Activated naive CD4-positive, alpha-beta T cell treated with anti-CD3 and anti-CD28 coated beads for 36 hours (primary cell): Measurements from ENCODE around the gene SPHK2. TPM values are rescaled to one million over a fixed set of nuclear protein-coding genes. Genes with fewer than 3 reads are reported as not detected.

Source experiments
- CTCF ChIA-PET: fragments of 350-600 bp; sonication (Branson Sonifier 250); formaldehyde crosslinking; loops from one replicate; lab custom pipeline; 2021; ENCODE audit warnings: antibody characterized with exemption; lab: Charles Lee
- DNase-seq: peaks from one replicate; pipeline ENCODE4 v3.0.0-alpha.2; 2020
- H3K27ac Mint-ChIP-seq: one replicate; pipeline ENCODE4 v1.8.0; 2021; ENCODE audit warnings: mild to moderate bottlenecking, mixed read lengths
- H3K27me3 Mint-ChIP-seq: one replicate; pipeline ENCODE4 v1.8.0; 2021; ENCODE audit warnings: low read depth, mixed read lengths
- H3K36me3 Mint-ChIP-seq: one replicate; pipeline ENCODE4 v1.8.0; 2021; ENCODE audit warnings: low read depth, mixed read lengths
- H3K4me1 Mint-ChIP-seq: one replicate; pipeline ENCODE4 v1.8.0; 2021; ENCODE audit warnings: low read depth, mixed read lengths
- H3K4me3 Mint-ChIP-seq: one replicate; pipeline ENCODE4 v1.8.0; 2021; ENCODE audit warnings: mild to moderate bottlenecking, moderate library complexity, mixed read lengths
- H3K9me3 Mint-ChIP-seq: one replicate; pipeline ENCODE4 v1.8.0; 2021; ENCODE audit warnings: mixed read lengths
- intact Hi-C: fragments of 100-400 bp; cut with micrococcal nuclease; formaldehyde crosslinking; loops from one replicate; pipeline ENCODE4 v1.15.1; 2023
- total RNA-seq, 2 experiments: library from RNA; stranded (reverse); gene quantifications; one replicate each; pipeline ENCODE4 v1.2.3, GENCODE V29; 2021

Gene SPHK2
- total RNA-seq, 2 experiments from 2014 or later: 20.1 to 20.6 TPM

DNA sequence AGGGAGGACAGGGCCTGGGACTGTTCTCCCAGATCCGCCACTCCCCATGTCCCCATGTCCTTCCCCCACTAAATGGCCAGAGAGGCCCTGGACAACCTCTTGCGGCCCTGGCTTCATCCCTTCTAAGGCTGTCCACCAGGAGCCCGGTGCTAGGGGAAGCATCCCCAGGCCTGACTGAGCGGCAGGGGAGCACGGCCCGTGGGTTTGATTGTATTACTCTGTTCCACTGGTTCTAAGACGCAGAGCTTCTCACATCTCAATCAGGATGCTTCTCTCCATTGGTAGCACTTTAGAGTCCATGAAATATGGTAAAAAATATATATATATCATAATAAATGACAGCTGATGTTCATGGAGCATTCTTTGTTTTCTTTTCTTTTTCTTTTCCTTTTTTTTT lies 11.9 kb upstream of the SPHK2 start:
- DNase-seq: no peak
- Mint-ChIP-seq H3K36me3 (no peaks in the 10 kb centered on the region), H3K4me3 (no peak overlapping the region), H3K27ac (no peak overlapping the region), H3K4me1 (peaks cover 2% of the 10 kb centered on the region), H3K27me3 (no peaks in the 10 kb centered on the region), H3K9me3 (no peaks in the 10 kb centered on the region)
- CTCF ChIA-PET: interaction anchor here (0.6 to 5.4 kb wide), 6 partner anchors 18 to 840 kb away, joined by 3 to 24 read pairs (median 6); no protein-coding TSS in a partner anchor
- intact Hi-C loops: no loop called here

DNA sequence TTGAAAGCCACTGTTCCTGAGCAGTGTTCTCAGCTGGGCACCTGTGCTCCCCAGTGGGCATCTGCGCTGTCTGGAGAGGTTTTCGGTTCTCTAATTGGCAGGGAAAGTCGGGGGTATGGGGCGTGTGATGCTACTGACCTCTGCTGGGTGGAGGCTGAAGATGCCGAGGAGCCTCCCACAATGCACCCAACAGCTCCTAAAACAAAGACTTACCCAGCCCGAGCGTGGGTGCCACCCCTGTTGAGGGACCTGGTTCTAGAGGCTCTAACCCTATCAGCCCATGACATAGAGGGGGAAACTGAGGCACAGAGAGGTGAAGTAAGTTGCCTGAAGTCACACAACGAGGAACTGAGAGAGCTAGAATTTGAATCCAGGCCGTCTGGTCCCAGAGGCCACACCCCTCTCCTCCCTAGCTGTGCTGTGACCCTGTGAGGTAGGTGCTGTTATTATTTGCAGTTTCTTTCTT lies 10.5 kb upstream of the SPHK2 start:
- Mint-ChIP-seq H3K27me3 (no peaks in the 10 kb centered on the region), H3K9me3 (no peaks in the 10 kb centered on the region), H3K27ac (no peak overlapping the region), H3K4me3 (no peak overlapping the region), H3K4me1 (peaks cover 2% of the 10 kb centered on the region), H3K36me3 (peaks cover 3% of the 10 kb centered on the region)
- peak; percentile 64 for DNase-seq
- intact Hi-C loops: loop anchor here (1.0 to 2.0 kb wide), 3 partner anchors 24 to 120 kb away; no protein-coding TSS in a partner anchor
- CTCF ChIA-PET: interaction anchor here (0.6 to 5.4 kb wide), 12 partner anchors 8 to 121 kb away, joined by 3 to 24 read pairs (median 6); no protein-coding TSS in a partner anchor

DNA sequence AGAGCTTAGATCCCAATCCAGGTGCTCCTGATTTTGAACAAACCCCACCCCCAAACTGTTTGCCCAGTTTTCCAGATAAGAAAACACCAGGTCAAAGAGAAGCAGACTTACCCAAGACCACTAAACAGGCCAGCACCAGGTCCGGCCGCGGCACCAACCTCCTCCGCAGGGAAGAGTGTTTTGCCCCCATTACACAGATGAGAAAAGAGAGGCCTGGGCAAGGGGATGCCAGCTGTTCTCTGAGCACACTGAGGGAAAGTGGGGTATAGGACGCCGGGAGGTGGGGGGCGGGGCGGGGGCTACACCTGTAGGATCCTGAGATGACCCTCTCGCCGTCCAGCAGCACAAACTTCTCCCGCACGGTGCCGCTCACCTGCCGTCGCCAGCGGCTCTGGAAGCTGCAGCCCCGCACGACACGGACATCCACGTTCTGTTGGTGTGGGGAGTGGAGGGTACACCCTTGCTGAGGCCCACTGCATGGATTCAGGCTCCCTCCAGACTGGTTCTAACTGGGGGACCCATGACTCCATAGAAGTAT lies 9.7 kb upstream of the SPHK2 start:
- no peak for DNase-seq
- CTCF ChIA-PET: interaction anchor here (0.6 to 5.4 kb wide), 9 partner anchors 23 to 122 kb away, joined by 3 to 24 read pairs (median 6); no protein-coding TSS in a partner anchor
- H3K36me3 Mint-ChIP-seq: peaks cover 4% of the 10 kb centered on the region
- no peaks in the 10 kb centered on the region for H3K9me3 Mint-ChIP-seq
- H3K27me3 Mint-ChIP-seq: no peaks in the 10 kb centered on the region
- intact Hi-C loops: loop anchor here (2.0 kb wide), 1 partner anchor 25 kb away; no protein-coding TSS in a partner anchor
- no peak overlapping the region for H3K4me3 Mint-ChIP-seq
- no peak overlapping the region for H3K27ac Mint-ChIP-seq
- peaks cover 2% of the 10 kb centered on the region for H3K4me1 Mint-ChIP-seq

GRCh38 chr19:48611872-48612271 lies 7.4 kb upstream of the SPHK2 start:
- Mint-ChIP-seq H3K27me3 (no peaks in the 10 kb centered on the region), H3K9me3 (no peaks in the 10 kb centered on the region), H3K27ac (no peak overlapping the region), H3K36me3 (peaks cover 20% of the 10 kb centered on the region), H3K4me1 (peaks cover 13% of the 10 kb centered on the region), H3K4me3 (no peak overlapping the region)
- no peak for DNase-seq
- CTCF ChIA-PET: no interaction called here
- intact Hi-C loops: no loop called here

- Mint-ChIP-seq H3K4me1 (peaks cover 21% of the 10 kb centered on the region), H3K27ac (no peak overlapping the region), H3K4me3 (no peak overlapping the region), H3K9me3 (no peaks in the 10 kb centered on the region), H3K36me3 (peaks cover 34% of the 10 kb centered on the region), H3K27me3 (no peaks in the 10 kb centered on the region)
- intact Hi-C loops: no loop called here
- no peak for DNase-seq
- CTCF ChIA-PET: no interaction called here
Measured at GRCh38 chr19:48613024-48613851, 6.1 kb upstream of the SPHK2 start.

- no peak for DNase-seq
- Mint-ChIP-seq H3K36me3 (peaks cover 41% of the 10 kb centered on the region), H3K4me3 (no peak overlapping the region), H3K27ac (peak overlapping the region; percentile 50), H3K4me1 (peaks cover 22% of the 10 kb centered on the region), H3K9me3 (no peaks in the 10 kb centered on the region), H3K27me3 (no peaks in the 10 kb centered on the region)
- intact Hi-C loops: no loop called here
- CTCF ChIA-PET: no interaction called here
Measured at GRCh38 chr19:48613852-48614435, 5.4 kb upstream of the SPHK2 start.

DNA sequence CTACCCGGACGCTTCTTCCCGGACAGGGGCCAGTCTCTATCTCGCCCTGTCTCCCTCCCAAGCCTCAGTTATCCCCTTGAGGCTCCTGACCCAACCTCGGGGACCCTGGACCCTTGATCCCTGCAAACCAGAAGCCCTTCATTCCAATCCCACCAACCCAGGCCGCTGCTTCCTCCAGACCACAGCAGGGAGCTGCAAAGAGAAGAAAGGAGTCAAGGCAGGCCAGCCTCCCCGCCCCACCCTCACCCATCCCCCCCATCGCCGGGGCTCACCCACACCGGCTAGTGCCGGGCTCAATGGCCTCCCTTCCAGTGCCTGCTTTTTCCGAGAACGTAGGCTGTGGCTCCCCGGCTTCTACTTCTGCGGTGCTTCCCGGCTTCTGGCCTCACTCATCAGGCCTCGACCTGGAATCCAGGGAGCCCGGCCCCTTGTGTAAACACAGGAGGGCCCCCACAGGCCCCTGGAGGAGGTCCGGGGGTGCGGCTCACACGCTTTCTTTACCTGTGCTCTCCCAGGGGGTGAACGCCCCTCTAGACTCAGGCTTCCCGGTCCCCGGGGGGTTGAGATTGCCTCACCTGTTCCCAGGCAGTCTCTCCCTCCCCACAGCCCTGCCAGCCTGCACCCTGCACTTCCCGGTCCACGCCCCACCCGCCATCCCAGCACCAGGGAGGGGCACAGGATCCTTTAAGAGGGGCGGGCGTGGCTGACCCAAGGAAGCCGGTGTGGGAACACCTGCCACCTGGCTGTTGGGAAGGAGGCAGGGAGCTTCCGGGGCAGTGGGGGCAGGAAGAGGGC lies 4.7 kb upstream of the SPHK2 start, which contains the start of gene FAM83E:
TSS of gene FAM83E (minus strand) at position 641 of the 795 bp plus-strand sequence. CDS start 1,704 bp downstream, outside the sequence.
- CTCF ChIA-PET: no interaction called here
- intact Hi-C loops: no loop called here
- peaks cover 24% of the 10 kb centered on the region for H3K4me1 Mint-ChIP-seq
- no peaks in the 10 kb centered on the region for H3K9me3 Mint-ChIP-seq
- H3K27ac Mint-ChIP-seq: peak within 1 kb of the TSS; percentile 50
- no peaks in the 10 kb centered on the region for H3K27me3 Mint-ChIP-seq
- DNase-seq: no peak
- peak within 1 kb of the TSS; percentile 39 for H3K4me3 Mint-ChIP-seq
- peaks cover 45% of the 10 kb centered on the region for H3K36me3 Mint-ChIP-seq

GRCh38 chr19:48615231-48616040 lies 3.9 kb upstream of the SPHK2 start:
- Mint-ChIP-seq H3K4me1 (peaks cover 32% of the 10 kb centered on the region), H3K4me3 (peak overlapping the region; percentile 39), H3K9me3 (no peaks in the 10 kb centered on the region), H3K27me3 (no peaks in the 10 kb centered on the region), H3K36me3 (peaks cover 48% of the 10 kb centered on the region), H3K27ac (no peak overlapping the region)
- no peak for DNase-seq
- CTCF ChIA-PET: no interaction called here
- intact Hi-C loops: no loop called here

DNA sequence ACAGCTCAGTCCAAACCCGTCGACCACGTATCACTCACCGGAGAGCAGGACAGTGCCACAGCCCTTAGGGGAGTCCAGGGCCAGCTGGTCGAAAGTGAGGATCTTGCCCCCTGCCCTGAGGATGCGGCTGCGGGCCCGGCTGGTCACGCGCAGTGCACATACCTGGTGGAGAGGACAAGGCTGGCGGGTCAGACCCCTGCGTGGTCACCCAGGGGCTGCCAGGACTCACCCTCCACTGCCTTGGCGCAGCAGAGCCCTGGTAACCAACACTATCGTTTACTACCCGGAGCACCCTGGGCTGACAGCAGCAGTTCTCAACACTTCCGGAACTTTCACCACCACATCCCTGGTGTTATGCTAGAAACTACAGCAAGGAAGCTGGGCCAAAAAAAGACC lies 3.3 kb upstream of the SPHK2 start:
- intact Hi-C loops: no loop called here
- peak overlapping the region; percentile 99 for H3K4me3 Mint-ChIP-seq
- no peak overlapping the region for H3K27ac Mint-ChIP-seq
- no peak for DNase-seq
- CTCF ChIA-PET: interaction anchor here (1.2 kb wide), 1 partner anchor 29 kb away, joined by 3 read pairs; no protein-coding TSS in a partner anchor
- H3K36me3 Mint-ChIP-seq: peaks cover 48% of the 10 kb centered on the region
- no peaks in the 10 kb centered on the region for H3K27me3 Mint-ChIP-seq
- peaks cover 32% of the 10 kb centered on the region for H3K4me1 Mint-ChIP-seq
- H3K9me3 Mint-ChIP-seq: no peaks in the 10 kb centered on the region

DNA sequence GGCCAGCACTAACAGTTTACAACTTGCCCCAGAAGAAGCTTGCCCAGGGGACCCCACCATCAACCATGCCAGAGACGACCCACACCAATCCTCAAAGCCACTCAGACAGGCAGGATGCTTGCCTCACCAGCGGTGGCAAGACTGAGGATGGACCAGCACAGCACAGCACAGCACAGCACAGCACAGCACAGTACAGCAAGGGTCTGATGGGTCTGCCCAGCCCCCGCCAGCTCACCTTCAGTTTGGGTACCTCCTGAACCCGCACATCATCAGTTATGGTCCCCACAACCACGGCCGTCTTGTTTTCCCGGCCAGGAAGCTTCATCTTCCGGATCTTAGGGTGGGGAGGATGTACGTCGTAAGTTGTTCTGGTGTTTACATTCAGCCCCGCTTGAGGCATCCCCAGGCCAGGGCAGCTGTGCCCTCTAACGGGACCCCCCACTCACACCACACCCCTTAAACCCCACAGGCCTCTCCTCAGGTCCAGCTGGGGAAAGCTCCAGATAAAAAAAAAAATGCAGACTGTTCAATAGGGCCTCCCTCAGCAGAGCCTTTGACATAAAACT lies 2.7 kb upstream of the SPHK2 start:
- Mint-ChIP-seq H3K4me1 (peaks cover 36% of the 10 kb centered on the region), H3K27ac (peak overlapping the region; percentile 8), H3K9me3 (no peaks in the 10 kb centered on the region), H3K36me3 (peaks cover 51% of the 10 kb centered on the region), H3K4me3 (peak overlapping the region; percentile 99), H3K27me3 (no peaks in the 10 kb centered on the region)
- DNase-seq: no peak
- intact Hi-C loops: no loop called here
- CTCF ChIA-PET: interaction anchor here (1.2 to 1.4 kb wide), 2 partner anchors 8 to 29 kb away, joined by 3 read pairs; no protein-coding TSS in a partner anchor
